ENCODE results near the gene DST.
"Not testable (repeated sequence)": the region's sequence is repeated elsewhere in the genome, so short reads cannot be mapped to it uniquely, and the experiment has no call there.

Gene DST

DNA sequence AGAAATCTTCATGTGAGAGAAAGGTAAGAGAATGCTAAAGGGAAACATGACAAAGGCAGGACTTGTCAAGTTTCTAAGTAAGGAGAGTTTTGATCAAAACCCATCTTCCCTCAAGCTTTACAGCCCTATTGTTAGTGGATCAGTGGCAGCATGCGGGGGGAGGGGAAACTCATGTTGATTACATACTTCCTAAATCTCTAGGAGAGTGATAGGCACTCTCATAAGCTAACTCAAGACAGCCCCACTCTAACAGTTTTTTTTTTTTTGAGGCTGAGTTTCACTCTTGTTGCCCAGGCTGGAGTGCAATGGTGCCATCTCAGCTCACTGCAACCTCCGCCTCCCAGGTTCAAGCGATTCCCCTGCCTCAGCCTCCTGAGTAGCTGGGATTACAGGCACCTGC, 18.6 kb upstream of the DST start:
- not testable (repeated sequence) for DNase-seq

DNA sequence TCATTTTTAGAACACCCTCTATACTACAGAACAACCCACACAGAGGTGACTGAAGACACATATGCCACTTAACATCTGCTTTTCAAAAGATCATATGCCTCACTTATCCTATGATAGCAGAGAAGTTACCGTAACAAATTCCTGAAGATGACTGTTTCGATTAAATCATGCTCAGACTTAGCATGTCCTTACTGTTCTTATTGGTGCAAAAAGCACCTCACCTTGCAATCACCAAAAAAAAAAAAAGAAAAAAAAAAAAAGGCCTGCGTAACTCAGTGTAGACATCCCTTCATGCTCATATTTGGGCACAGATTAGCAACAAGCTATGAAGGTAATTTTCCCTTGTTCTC, 17.7 kb upstream of the DST start:
- DNase-seq = no peak

DNA sequence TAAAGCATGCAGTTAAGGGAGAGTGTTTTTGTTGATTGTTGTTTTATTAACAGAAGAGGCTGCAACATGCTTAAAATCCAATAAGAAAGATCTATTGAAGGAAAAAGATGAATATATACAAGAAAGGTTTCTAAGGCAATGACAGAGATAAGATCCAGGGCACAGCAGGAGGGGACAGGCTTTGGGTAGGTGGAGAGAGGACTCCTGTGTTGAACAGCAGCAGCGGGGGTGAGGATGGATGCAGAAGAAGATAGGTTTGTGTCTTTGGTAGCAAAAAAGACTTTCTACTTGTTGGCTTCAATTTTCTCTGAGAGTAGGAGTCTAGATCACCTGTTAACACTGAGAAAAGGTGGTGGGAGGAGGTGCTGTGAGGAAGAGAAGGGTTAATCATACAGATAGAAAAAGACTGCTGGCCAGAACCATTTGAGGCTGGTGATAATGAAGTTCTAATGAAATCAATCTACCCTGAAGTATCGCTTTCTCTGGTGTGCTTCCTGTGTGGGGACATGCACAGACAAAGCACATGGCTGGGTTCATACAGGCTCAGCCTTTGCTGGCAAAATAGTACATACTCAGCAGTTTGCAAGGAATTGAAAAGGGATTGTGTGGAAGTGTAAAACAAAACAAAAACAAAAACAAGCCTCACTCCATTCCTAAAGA, 17.2 kb upstream of the DST start:
- DNase-seq = no peak

- DNase-seq = no peak
Measured at GRCh38 chr6:56658326-56658725, 15.6 kb upstream of the DST start.

- DNase-seq = no peak
Measured at GRCh38 chr6:56657354-56657753, 14.7 kb upstream of the DST start.

DNA sequence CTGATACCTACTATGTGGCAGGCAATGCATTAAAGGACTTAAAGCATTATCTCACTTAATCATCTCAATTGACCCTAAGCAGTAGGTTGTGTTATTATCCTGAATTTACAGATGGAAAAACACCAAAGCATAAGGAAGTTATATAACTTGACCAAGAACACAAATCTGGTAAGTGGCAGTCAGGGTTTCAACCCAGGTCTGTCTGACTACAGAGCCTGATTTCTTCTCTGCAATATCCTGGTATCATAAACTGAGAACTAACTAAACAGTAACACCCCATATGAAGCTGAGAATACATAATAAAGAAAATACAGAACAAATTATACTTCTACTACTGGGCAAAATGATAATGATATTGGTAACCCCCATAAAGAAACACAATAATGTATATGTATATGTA, 13.8 kb upstream of the DST start:
- DNase-seq = no peak

DNA sequence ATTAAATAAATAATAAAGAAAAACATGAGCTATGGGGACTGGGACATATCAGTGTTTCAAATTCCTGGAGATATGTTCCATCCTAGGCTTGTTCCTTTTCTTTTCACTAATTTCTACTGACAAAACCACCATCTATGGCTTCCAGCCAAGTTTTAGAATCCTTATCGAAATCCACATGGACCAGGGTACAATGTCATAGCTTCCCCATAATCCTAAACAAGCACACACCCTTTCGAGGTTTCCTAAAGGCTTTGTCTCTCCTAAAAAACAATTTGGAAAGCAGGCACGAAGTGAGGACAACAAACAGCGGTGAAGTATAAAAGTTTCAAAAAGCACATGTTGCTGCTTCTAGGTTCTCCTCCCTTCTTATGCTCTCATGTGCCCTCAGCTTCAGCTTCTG, 13.3 kb upstream of the DST start:
- DNase-seq = no peak

GRCh38 chr6:56655249-56655648, 12.6 kb upstream of the DST start:
- DNase-seq = no peak

- DNase-seq = no peak
Measured at GRCh38 chr6:56652994-56653393, 10.3 kb upstream of the DST start.

- DNase-seq = no peak
Measured at GRCh38 chr6:56652231-56652630, 9.5 kb upstream of the DST start.

DNA sequence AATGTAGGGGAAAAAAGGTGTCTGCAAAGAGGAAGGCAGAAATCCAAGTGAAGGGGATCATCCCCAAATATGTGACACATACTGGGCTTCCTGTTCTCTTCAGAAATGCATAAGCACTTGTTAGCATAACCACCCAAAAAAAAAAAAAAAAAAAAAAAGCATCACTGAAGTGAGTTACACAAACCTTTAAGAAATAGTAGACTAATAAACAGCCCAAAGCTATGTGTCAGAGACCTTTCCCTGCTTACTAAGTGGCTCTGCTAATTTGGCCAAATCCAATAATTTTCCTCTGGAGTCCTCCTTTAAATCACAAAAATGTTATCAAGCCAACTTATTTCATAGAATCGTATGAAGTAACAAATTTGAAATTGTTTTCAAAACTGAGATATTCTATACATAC, 7.5 kb upstream of the DST start:
- no peak for DNase-seq

DNA sequence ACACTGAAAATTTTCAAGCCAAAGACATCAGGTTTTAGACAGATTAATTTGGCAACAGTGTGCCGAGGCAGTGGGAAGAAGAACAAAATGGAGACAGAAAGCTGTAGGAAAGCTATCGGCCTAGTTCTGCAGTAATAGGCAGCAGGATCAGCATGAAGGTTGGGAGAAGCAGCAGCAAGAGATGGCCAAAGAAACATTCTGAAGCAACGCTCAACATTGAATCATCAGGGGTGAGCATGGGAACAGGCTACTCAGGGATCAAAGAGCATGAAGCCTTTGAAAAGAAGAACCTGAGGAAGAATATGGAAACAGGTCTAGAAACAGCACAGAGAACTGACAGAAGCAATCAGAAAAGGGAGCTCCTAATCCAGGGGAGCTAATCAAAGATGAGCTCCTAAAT, 7.1 kb upstream of the DST start:
- no peak for DNase-seq

DNA sequence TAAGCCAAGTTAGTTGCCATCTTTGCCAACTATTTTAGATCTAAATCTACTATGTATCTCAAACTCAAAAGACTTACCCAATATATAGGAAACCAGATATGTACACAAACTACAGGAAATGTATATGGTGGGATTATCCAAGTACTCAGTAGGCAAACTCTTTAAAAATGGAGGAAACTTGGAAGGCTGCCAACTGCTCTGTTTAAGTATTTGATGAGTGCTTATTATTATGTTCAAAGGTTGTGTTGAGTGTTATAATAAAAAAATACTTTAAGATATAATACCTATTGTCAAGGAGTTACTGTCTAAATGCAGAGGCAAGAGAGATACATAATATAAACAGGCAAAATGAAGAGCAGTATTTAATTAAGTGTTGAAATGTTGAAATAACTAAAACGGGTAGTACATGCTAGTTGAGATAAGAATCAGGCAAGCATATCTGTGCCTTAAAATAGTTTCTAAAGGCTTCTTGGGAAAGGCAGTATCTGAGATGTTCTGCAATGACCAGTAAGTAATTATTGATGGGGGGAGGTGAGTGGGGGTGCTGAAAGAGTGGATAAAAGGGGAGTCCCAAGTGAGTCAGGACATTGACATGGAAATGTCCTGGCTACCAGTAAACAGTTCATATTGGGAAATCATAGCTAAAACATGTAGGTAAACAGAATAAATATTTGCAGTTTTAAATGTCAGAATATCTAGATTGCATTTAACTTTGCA, 6.5 kb upstream of the DST start:
- DNase-seq = peak; percentile 60

DNA sequence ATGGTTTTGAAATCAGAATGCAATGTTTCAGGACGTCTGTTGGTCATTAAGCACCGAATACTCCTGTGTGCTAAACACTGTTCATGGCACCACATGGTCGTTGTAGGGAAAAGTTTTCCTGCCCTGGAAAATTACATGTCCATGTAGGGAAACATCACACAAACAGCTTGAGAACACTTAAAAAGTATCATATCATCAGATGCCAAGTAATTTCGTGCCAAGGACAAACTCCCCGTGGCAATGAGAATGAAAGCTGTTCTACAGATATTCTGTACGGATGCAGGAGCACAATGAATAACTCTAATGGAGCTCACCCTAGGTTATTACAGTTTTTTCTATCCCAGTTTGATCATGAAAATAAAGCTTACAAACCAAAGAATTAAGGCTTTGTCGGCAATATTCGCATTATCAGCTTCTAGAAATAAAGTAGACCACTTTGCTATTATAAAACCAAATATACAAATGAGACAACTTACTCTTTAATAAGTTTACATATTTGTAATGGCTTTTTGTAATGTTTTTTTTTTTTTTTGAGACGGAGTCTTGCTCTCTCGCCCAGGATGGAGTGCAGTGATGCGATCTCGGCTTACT, 4.6 kb upstream of the DST start:
- no peak for DNase-seq

GRCh38 chr6:56644366-56644765, 1.7 kb upstream of the DST start:
- DNase-seq = no peak

DNA sequence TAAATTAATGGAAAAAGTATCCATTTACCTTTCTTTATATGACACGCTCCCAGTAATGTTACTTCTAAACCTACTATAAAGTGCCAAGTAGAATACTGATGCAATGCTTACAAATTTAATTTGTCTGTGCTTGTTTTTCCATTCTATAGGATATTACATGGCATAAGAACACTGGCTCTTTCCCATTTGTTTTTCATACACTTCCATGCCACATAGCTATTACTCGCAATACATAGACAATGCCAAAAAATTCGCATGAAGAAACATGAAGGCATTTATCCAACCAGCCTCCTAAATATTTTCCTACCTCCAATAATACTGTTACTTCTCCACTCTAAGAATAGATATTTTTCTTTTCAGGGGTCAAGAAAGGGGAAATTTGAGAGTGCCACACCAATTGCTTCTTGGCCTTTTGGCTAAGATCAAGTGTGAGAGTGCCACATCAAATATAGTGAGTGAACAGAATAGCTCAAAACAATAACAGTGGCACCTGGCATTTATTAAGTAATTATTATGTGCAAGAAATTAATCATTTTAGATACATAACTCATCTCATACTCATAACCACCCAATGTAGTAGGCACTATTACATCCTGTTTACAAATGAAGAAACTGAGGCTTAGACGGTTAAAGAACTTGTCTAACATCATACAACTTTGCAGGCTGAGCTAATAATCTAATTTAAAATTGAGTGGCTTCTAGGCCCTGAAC, 845 bp upstream of the DST start:
- DNase-seq = no peak

DNA sequence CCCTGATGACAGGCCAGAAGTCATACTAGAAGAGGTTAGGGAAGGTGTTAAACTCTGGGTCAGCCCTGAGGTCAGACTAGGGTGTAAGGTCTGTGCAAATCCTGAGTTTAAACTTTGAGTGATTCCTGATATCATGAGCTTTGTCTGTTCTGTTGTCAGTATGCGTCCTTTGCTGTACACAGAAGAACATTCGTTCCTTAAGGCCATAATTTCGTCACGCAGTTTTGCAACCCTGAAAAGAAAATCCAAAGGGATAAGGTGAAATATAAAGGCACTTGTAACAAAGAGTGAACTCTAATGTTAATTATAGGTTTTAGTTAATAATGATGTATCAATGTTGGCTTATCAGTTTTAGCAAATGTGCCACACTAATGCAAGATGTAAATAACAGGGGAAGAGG, 2.3 kb downstream of the DST start:
- no peak for DNase-seq

GRCh38 chr6:56638760-56639159, 3.9 kb downstream of the DST start:
- DNase-seq = no peak

DNA sequence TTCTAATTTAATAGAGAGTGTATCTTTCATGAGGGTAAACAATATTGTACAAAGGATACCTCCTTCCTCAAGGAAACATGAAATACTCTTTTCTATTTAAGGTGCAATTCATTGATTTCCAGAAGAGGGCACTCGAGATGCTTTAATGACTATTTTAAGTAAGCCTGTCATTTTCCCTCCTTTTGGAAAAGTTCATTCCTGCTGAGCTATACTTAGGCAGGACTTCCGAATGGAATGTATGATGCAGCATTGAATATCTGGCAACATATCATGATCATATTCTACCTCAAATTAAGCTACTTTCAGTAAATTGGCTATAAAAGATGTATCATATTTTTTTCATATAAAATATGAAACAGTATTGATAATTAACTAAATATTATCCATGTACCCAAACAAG, 5.0 kb downstream of the DST start:
- DNase-seq = peak; percentile 47

- DNase-seq = no peak
Measured at GRCh38 chr6:56628105-56628504, 14.6 kb downstream of the DST start.

DNA sequence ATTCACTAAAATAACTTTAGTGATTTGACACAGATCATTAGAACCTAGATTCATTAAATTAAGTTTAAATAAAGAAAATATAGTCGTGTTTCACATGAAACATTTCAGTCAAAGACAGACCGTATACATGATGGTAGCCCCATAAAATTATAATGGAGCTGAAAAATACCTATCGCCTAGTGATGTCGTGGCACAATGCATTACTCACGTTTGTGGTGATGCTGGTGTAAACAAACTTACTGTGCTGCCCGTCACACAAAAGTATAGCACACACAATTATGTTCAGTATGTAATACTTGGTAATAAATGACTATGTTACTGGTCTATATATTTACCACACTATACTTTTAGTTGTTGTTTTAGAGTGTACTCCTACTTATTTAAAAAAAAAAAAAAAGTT, 17.3 kb downstream of the DST start:
- no peak for DNase-seq

DNA sequence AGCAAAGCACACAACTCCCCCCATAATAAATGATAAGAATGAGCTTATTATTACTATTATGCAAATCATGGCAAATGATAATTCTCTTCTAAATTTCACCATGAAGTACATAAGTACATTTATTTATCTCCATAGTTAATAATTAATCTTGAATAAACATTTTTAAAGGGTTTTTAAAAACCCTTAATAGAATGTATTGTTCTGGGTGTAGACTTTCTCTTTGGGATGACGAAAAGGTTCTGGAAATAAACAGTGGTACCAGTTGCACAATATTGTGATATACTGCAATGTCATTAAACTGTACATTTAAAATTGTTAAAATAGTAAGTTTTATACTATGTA, 18.0 kb downstream of the DST start:
- no peak for DNase-seq

DNA sequence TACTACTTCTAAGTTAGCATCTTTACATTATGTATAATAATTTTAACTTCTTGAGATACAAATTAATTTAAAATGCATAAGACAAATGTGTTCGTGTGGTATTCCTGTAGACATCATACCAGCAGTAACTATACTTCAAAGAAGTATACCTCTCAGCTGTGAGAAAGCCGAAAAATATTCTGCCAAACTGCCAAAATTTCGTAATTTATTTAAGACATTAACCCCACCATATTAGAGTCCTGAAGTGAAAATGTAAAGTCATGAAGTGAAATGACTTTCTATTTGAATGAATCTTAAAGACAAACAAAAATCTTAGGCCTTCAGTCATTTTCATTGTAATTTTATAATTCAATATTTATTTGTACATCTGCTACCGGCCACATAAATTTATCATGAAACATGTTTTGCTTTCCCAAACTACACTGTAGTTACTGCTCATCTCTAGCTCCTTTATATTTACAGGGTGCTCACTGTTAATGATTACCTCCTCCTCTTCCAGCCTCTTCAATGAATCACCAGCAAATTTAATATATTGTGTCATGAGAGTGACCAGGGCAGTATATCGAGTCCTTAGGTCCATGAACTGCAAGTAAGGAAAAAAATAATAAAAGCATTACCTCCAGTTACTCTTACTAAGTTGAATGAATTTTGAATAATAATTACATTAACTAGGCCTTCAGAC, 18.5 kb downstream of the DST start:
- DNase-seq = no peak
